ENCODE measurements around the gene POLA2. TPM values are rescaled to one million over a fixed set of nuclear protein-coding genes. Genes with fewer than 3 reads are reported as not detected.

Gene POLA2
- total and polyA plus RNA-seq, 11 donors: 3.2 to 9.0 (median 4.3) TPM

DNA sequence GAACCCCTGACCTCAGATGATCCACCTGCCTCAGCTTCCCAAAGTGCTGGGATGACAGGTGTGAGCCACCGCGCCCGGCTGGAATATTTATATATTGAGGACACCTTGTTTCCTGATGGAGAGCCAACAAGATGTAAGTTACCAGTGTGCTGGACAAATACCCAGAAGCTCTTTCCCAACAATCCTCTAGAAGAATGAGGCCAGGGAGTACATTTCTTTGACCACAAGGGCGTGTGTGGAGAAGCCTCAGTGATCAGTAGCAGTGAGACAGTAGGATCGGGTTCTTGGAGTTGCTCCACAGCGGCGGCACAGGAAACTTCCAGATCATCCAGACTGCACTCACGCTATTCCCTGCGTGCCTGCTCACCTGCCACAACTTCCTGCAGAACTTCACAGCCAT, 10.3 kb upstream of the POLA2 start:
- ATAC-seq: no peak
- no peak for TF ChIP-seq POLR2A (IDR thresholded peaks at IDR 0.05)
- no peak for TF ChIP-seq CTCF (IDR thresholded peaks at IDR 0.05)
- H3K4me1 ChIP-seq: no peaks in the 10 kb centered on the region
- no peak for DNase-seq
- no peak overlapping the region for H3K27ac ChIP-seq
- WGBS, 4 donors: 85 to 90% (median 88%) methylated on average over 8 to 9 of the region's 9 CpGs
- no peaks in the 10 kb centered on the region for H3K27me3 ChIP-seq
- H3K9me3 ChIP-seq: no peaks in the 10 kb centered on the region
- no peaks in the 10 kb centered on the region for H3K36me3 ChIP-seq
- H3K4me3 ChIP-seq: no peak overlapping the region
- intact Hi-C loops (cut with DNase I): loop anchor here in 2 of 10 donors (5.0 to 10.0 kb wide), 2 partner anchors 44 to 47 kb away; no protein-coding TSS in a partner anchor

- ATAC-seq (no peak), DNase-seq (no peak)
- Histone ChIP-seq H3K27ac (no peak overlapping the region), H3K4me1 (no peaks in the 10 kb centered on the region), H3K9me3 (no peaks in the 10 kb centered on the region), H3K4me3 (no peak overlapping the region), H3K36me3 (no peaks in the 10 kb centered on the region), H3K27me3 (no peaks in the 10 kb centered on the region)
- intact Hi-C loops (cut with DNase I): loop anchor here in 2 of 10 donors (5.0 to 10.0 kb wide), 2 partner anchors 47 to 50 kb away; no protein-coding TSS in a partner anchor
- WGBS, 4 donors: 83 to 89% (median 86%) methylated on average over 6 of the region's 6 CpGs
- TF ChIP-seq POLR2A (IDR thresholded peaks at IDR 0.05) (no peak), CTCF (IDR thresholded peaks at IDR 0.05) (no peak)
Measured at GRCh38 chr11:65254724-65255123, 7.0 kb upstream of the POLA2 start.

GRCh38 chr11:65258988-65259387, 2.8 kb upstream of the POLA2 start:
- Histone ChIP-seq H3K27me3 (no peaks in the 10 kb centered on the region), H3K9me3 (no peaks in the 10 kb centered on the region), H3K4me3 (no peak overlapping the region), H3K4me1 (peaks cover 0 to 21% (median 11%) of the 10 kb centered on the region in 12 donors), H3K27ac (no peak overlapping the region), H3K36me3 (no peaks in the 10 kb centered on the region)
- 74 to 81% (median 78%) methylated on average over 5 of the region's 5 CpGs for WGBS, 4 donors
- intact Hi-C loops (cut with DNase I): loop anchor here in 1 of 10 donors (10.0 kb wide), 1 partner anchor 54 kb away; no protein-coding TSS in a partner anchor
- no peak for TF ChIP-seq POLR2A (IDR thresholded peaks at IDR 0.05)
- TF ChIP-seq CTCF (IDR thresholded peaks at IDR 0.05): no peak
- no peak for ATAC-seq
- DNase-seq: no peak

DNA sequence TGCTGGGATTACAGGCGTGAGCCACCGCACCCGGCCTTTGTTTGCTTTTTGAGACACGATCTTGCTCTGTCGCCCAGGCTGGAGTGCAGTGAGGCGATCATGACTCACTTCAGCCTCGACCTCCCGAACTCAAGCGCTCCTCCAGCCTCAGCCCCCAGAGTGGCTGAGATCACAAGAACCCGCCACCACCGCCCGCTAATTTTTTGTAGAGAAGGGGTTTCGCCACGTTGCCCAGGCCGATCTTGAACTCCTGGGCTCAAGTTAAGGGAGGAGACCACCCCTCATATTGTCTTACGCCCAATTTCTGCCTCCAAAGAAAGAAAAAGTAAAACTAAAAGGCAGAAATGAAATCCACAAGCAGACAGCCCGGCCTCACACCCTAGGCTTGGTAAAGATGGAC, 1.5 kb upstream of the POLA2 start:
- H3K9me3 ChIP-seq: no peaks in the 10 kb centered on the region
- DNase-seq: no peak
- no peaks in the 10 kb centered on the region for H3K36me3 ChIP-seq
- no peak for ATAC-seq
- no peak overlapping the region for H3K27ac ChIP-seq
- no peaks in the 10 kb centered on the region for H3K27me3 ChIP-seq
- no peak overlapping the region for H3K4me3 ChIP-seq
- no peak for TF ChIP-seq CTCF (IDR thresholded peaks at IDR 0.05)
- no peak for TF ChIP-seq POLR2A (IDR thresholded peaks at IDR 0.05)
- peaks cover 0 to 21% (median 11%) of the 10 kb centered on the region in 12 donors for H3K4me1 ChIP-seq
- intact Hi-C loops (cut with DNase I): loop anchor here in 1 of 10 donors (5.0 kb wide), 1 partner anchor 72 kb away; the partner anchor contains the start of gene DPF2
- WGBS, 4 donors: 97 to 98% (median 97%) methylated on average over 17 of the region's 17 CpGs

Measured in heart left ventricle (tissue), 16 donors.